GM13976 (cell line): Measurements from ENCODE around the gene PRELID3B.

Experiments used
- DNase-seq: peaks from one replicate; pipeline ENCODE4 v3.0.0; 2012; ENCODE audit warnings: low spot score
- in situ Hi-C: fragments of 300-500 bp; cut with MboI; formaldehyde crosslinking; loops from one replicate; pipeline ENCODE4 v1.12.0; 2022; ENCODE audit warnings: low sequenced_read_pairs, mixed read lengths, inconsistent platforms; ENCODE audit not compliant: unreplicated experiment
- TF ChIP-seq, protein P1 (sequence below): IDR thresholded peaks from 2 replicates; pipeline ENCODE4 v1.5.1; 2012; ENCODE audit warnings: borderline replicate concordance, mild to moderate bottlenecking; ENCODE audit not compliant: insufficient read depth; ENCODE audit errors: extremely low read depth, missing control alignments, control extremely low read depth

The PRELID3B gene

DNA sequence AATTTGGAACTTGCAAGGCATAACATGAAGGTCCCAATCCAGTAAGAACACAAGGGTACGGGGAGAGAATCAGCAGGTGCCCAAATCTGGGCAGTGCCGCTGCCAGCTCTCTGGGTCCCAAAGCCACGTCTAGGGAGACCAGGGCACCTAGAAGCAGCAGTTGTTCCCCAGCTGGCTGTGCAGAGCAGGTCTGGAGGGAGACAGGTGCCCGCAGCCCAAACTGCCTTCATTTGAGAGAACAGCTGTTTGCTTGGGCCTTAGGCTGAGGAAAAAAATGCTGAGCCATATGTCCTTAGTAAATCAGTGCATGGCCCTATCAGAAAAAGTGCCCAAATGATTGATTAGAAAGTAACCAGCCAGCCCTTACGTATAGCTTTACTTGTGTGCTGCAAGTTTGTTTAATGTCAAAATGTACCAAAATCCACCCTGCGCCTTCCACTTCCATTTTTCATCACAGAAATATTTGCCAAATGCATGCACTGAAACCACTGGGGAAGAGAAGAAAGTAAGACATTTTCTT lies 9.1 kb upstream of the PRELID3B start:
- TF ChIP-seq, protein P1, sequence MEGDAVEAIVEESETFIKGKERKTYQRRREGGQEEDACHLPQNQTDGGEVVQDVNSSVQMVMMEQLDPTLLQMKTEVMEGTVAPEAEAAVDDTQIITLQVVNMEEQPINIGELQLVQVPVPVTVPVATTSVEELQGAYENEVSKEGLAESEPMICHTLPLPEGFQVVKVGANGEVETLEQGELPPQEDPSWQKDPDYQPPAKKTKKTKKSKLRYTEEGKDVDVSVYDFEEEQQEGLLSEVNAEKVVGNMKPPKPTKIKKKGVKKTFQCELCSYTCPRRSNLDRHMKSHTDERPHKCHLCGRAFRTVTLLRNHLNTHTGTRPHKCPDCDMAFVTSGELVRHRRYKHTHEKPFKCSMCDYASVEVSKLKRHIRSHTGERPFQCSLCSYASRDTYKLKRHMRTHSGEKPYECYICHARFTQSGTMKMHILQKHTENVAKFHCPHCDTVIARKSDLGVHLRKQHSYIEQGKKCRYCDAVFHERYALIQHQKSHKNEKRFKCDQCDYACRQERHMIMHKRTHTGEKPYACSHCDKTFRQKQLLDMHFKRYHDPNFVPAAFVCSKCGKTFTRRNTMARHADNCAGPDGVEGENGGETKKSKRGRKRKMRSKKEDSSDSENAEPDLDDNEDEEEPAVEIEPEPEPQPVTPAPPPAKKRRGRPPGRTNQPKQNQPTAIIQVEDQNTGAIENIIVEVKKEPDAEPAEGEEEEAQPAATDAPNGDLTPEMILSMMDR, result no peak
- no peak for DNase-seq
- in situ Hi-C loops, result no loop called here

DNA sequence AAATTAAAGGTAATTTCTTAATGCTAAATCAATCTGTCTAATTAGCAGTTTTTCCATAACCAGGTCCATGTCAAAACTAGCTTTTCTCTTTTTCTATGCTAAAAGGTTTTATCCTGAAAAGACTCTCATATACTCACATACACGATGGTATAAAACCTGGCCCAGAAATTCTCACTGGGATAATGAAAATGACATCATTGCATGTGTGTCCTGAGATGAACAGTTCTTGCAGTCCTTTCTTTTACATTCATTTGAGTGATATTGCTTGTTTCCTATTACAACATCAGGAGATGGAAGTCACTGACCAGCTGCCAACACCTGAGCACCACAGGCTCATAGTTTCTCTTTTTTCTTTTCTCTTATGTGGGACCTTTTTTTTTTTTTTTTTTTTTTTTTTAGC lies 7.9 kb upstream of the PRELID3B start:
- in situ Hi-C loops, result no loop called here
- TF ChIP-seq, protein P1, result no peak
- DNase-seq, result no peak

DNA sequence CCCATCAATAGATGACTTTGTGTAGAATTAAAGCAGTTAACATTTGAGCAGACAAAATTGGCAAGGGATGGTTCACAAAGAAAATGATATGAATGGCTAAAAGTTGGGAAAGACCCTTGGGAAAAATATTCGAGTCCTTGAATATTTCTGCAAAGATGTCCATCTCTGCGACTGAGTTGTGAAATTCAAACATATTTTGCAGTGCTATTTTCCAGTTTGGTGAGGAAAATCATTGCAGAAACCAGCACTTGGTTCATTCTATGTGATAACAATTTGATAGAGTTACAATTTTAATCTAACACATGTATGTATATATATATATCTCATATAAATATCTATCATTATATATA lies 6.1 kb upstream of the PRELID3B start:
- in situ Hi-C loops, result no loop called here
- TF ChIP-seq, protein P1, result no peak
- no peak for DNase-seq

DNA sequence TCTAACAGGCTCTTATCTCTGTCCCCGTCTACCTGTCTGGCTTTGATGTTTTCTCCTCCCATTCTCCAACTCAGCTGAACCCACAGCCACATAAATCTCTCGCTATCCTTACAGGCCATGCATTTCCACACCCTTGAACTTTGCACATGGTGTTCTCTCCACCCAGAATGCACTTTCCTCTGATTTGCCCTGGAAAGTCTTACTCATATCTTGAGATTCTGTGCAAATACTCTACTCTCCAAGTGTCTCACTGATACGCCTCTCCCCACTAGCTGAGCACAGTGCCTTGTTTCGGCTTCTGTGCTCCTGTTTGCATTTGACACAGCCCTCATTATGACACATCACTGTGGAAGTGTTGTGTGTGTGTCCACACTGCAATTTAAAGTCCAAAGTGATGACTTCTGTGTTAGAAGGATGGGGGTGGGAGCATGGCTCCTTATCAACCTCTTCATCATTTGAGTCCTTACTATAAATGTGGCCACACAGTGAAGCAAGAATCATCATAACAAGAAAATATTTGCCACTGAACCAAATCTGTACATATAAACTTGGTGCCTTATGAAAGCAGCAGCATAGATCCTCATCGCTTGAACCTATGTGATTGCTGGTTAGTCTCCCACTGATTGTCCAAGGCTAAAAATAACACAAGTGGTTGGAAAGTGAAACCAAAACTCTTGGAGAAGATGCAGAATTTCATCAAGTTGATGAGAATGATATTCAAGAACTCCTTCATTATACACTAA lies 5.5 kb upstream of the PRELID3B start:
- DNase-seq, result no peak
- in situ Hi-C loops, result no loop called here
- TF ChIP-seq, protein P1, result no peak

DNA sequence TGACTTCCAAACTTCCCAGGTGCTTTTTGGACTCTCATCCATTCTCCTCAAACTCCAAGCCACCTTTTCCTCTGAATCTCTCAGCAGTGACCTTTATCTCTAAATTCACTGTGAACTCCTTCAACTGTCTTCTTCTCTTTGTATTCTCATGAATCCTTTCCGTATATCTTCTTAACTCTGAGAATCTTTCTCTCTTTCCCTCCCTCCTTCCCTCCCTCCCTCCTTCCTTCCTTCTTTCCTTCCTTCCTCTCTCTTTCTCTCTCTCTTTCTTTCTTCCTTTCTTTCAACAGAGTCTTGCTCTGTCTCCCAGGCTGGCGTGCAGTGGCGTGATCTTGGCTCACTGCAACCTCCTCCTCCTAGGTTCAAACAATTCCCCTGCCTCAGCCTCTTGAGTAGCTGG lies 4.3 kb upstream of the PRELID3B start:
- no peak for DNase-seq
- in situ Hi-C loops, result no loop called here
- TF ChIP-seq, protein P1, result no peak

DNA sequence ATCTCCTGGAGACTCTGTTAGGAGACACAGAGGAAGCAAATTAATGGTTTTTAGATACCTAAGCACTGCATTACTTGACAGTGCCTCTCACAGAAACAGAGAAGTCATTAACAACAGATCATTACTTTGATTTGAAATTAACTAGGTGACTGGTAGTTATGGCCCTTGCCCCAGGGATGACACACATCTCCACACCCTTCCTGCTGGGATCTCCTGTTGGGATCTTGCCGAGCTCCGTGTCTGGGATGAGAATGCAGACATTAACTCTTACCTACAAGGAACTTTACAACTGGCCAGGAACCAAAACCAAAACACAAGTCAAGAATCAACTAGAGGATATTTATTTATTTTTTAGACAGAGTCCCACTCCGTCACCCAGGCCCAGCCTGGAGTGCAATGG lies 2.2 kb upstream of the PRELID3B start:
- TF ChIP-seq, protein P1, result no peak
- in situ Hi-C loops, result no loop called here
- no peak for DNase-seq

DNA sequence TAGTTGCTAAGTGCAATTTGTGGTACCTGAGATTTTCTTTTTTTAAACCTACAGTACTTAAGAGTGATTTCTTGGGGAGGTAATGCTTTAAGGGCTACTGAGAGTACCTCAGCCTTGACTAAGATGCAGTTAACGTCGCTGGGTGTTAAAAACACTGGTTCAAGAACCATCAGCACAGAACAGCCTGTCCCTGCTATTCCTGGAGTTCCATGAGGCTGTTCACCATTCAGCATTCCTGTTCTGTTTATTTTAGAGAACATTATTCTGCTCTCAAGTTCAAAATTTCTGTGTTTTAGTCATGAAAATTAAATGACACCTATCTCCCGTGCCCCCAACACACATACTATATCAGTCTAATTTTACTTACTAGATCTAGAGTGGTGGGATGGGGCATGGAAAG lies 1.7 kb upstream of the PRELID3B start:
- TF ChIP-seq, protein P1, result no peak
- no peak for DNase-seq
- in situ Hi-C loops, result no loop called here
